HG03097 (cell line): ENCODE measurements around the gene KCNJ1.
A peak's percentile ranks its signal among the peaks of the same experiment; 100 is the strongest.

Experiments
- ATAC-seq: cut with Tn5 transposase; IDR thresholded peaks from one replicate; pipeline ENCODE4 v1.9.1; 2021; ENCODE audit not compliant: unreplicated experiment, low FRiP score

The KCNJ1 gene

GRCh38 chr11:128884703-128885338 lies 17.7 kb upstream of the KCNJ1 start:
- peak; percentile 71 for ATAC-seq

GRCh38 chr11:128884054-128884453 lies 17.0 kb upstream of the KCNJ1 start:
- no peak for ATAC-seq

- ATAC-seq: no peak
These were observed 15.4 kb upstream of the KCNJ1 start for GRCh38 chr11:128882451-128882850.

- no peak for ATAC-seq
These were observed 14.1 kb upstream of the KCNJ1 start for GRCh38 chr11:128881221-128881620.

- ATAC-seq: no peak
These were observed 12.7 kb upstream of the KCNJ1 start for GRCh38 chr11:128879817-128880216.

- no peak for ATAC-seq
These were observed 11.4 kb upstream of the KCNJ1 start for GRCh38 chr11:128878455-128878854.

GRCh38 chr11:128877726-128878125 lies 10.6 kb upstream of the KCNJ1 start:
- no peak for ATAC-seq

- ATAC-seq: no peak
These were observed 9.1 kb upstream of the KCNJ1 start for GRCh38 chr11:128876133-128876650.

GRCh38 chr11:128874427-128874826 lies 7.3 kb upstream of the KCNJ1 start:
- no peak for ATAC-seq

GRCh38 chr11:128872594-128872993 lies 5.5 kb upstream of the KCNJ1 start:
- no peak for ATAC-seq

GRCh38 chr11:128872094-128872493 lies 5.0 kb upstream of the KCNJ1 start:
- no peak for ATAC-seq

- ATAC-seq: no peak
These were observed 4.1 kb upstream of the KCNJ1 start for GRCh38 chr11:128871168-128871610.

- ATAC-seq: no peak
These were observed 2.0 kb upstream of the KCNJ1 start for GRCh38 chr11:128868841-128869671.

GRCh38 chr11:128865490-128865889 lies 1.6 kb downstream of the KCNJ1 start:
- ATAC-seq: no peak

- ATAC-seq: no peak
These were observed 4.0 kb downstream of the KCNJ1 start for GRCh38 chr11:128862908-128863660.

GRCh38 chr11:128862406-128862805 lies 4.7 kb downstream of the KCNJ1 start:
- no peak for ATAC-seq

GRCh38 chr11:128860571-128861361 lies 6.3 kb downstream of the KCNJ1 start:
- ATAC-seq: no peak

- peak; percentile 63 for ATAC-seq
These were observed 7.3 kb downstream of the KCNJ1 start for GRCh38 chr11:128859563-128860441.

GRCh38 chr11:128857341-128857740 lies 9.8 kb downstream of the KCNJ1 start:
- no peak for ATAC-seq
